BLaER1 treated with 17β-estradiol and CSF1 and Interleukin-3, amounts not matched to agents 10 nM and 100 nM (cell line): Measurements from ENCODE around the gene IPPK.

ENCODE experiments used
- H3K27ac ChIP-seq, 11 experiments: shearing (Covaris generic); formaldehyde crosslinking; 2 replicates each; pipeline ENCODE4 v1.8.1; 2022
- H3K27me3 ChIP-seq, 11 experiments: shearing (Covaris generic); formaldehyde crosslinking; 2 replicates each; pipeline ENCODE4 v1.8.1; 2022
- H3K36me3 ChIP-seq, 11 experiments: shearing (Covaris generic); formaldehyde crosslinking; 2 replicates each; pipeline ENCODE4 v1.8.1; 2022
- H3K4me1 ChIP-seq, 10 experiments: shearing (Covaris generic); formaldehyde crosslinking; 2 replicates each; pipeline ENCODE4 v1.8.1; 2022
- H3K4me2 ChIP-seq, 11 experiments: shearing (Covaris generic); formaldehyde crosslinking; 2 replicates each; pipeline ENCODE4 v1.8.1; 2022
- H3K4me3 ChIP-seq, 10 experiments: shearing (Covaris generic); formaldehyde crosslinking; 2 replicates each; pipeline ENCODE4 v1.8.1; 2022
- H3K9ac ChIP-seq, 11 experiments: shearing (Covaris generic); formaldehyde crosslinking; 2 replicates each; pipeline ENCODE4 v1.8.1; 2022
- H3K9me3 ChIP-seq, 11 experiments: shearing (Covaris generic); formaldehyde crosslinking; replicated peaks in 1 of 11; 2 replicates each; pipeline ENCODE4 v1.8.1; 2022
- H4K20me1 ChIP-seq, 11 experiments: shearing (Covaris generic); formaldehyde crosslinking; 2 replicates each; pipeline ENCODE4 v1.8.1; 2022
- Cebpa-rat ChIP-seq, 11 experiments: shearing (Covaris generic); IDR thresholded peaks; 2 replicates each; pipeline ENCODE4 v1.8.1; 2022

Gene IPPK

GRCh38 chr9:92657296-92658094, 12.4 kb downstream of the IPPK start:
- Histone ChIP-seq H4K20me1 (peaks cover 32 to 99% (median 58%) of the 10 kb centered on the region in 11 experiments; a peak in 20 of 22 replicates), H3K27me3 (no peaks in the 10 kb centered on the region), H3K36me3 (peaks cover 42 to 92% (median 75%) of the 10 kb centered on the region in 11 experiments), H3K9ac (no peak overlapping the region), H3K4me2 (peak overlapping the region in 4 of 11 experiments; percentile 8 to 12 (median 11); a peak in 3 of 22 replicates), H3K27ac (peak overlapping the region in 2 of 11 experiments; percentile 7 to 24; a peak in 1 of 22 replicates), H3K4me3 (no peak overlapping the region), H3K4me1 (peaks cover 27 to 78% (median 60%) of the 10 kb centered on the region in 10 experiments), H3K9me3 (no peaks in the 10 kb centered on the region)
- no peak for TF ChIP-seq Cebpa-rat (IDR thresholded peaks at IDR 0.05)

GRCh38 chr9:92656537-92656925, 13.4 kb downstream of the IPPK start:
- Histone ChIP-seq H3K9ac (peak overlapping the region in 2 of 11 experiments; percentile 29 to 37; a peak in 1 of 22 replicates), H3K4me3 (no peak overlapping the region), H3K27ac (peak overlapping the region in 4 of 11 experiments; percentile 21 to 82 (median 60); a peak in 4 of 22 replicates), H3K4me1 (peaks cover 25 to 74% (median 55%) of the 10 kb centered on the region in 10 experiments), H3K4me2 (peak overlapping the region in 1 of 11 experiments; percentile 87; a peak in 2 of 22 replicates), H4K20me1 (peaks cover 26 to 90% (median 48%) of the 10 kb centered on the region in 11 experiments; a peak in 20 of 22 replicates), H3K27me3 (no peaks in the 10 kb centered on the region), H3K9me3 (no peaks in the 10 kb centered on the region), H3K36me3 (peaks cover 43 to 90% (median 77%) of the 10 kb centered on the region in 11 experiments)
- TF ChIP-seq Cebpa-rat (IDR thresholded peaks at IDR 0.05): no peak

- Histone ChIP-seq H3K27me3 (no peaks in the 10 kb centered on the region), H3K4me3 (no peak overlapping the region), H3K9ac (peak overlapping the region in 3 of 11 experiments; percentile 26 to 50 (median 38); a peak in 3 of 22 replicates), H3K36me3 (peaks cover 48 to 94% (median 82%) of the 10 kb centered on the region in 11 experiments), H3K4me2 (peak overlapping the region; percentile 15 to 90 (median 79); a peak in 17 of 22 replicates), H3K4me1 (peaks cover 22 to 74% (median 50%) of the 10 kb centered on the region in 10 experiments), H3K27ac (peak overlapping the region in 9 of 11 experiments; percentile 10 to 86 (median 67); a peak in 9 of 22 replicates), H3K9me3 (no peaks in the 10 kb centered on the region), H4K20me1 (peaks cover 21 to 85% (median 43%) of the 10 kb centered on the region in 11 experiments; a peak in 20 of 22 replicates)
- TF ChIP-seq Cebpa-rat (IDR thresholded peaks at IDR 0.05): no peak
Measured at GRCh38 chr9:92655896-92656536, 13.9 kb downstream of the IPPK start.

GRCh38 chr9:92655366-92655765, 14.6 kb downstream of the IPPK start:
- no peaks in the 10 kb centered on the region for H3K9me3 ChIP-seq
- peaks cover 55 to 98% (median 88%) of the 10 kb centered on the region in 11 experiments for H3K36me3 ChIP-seq
- peaks cover 22 to 78% (median 48%) of the 10 kb centered on the region in 10 experiments for H3K4me1 ChIP-seq
- H3K27me3 ChIP-seq: no peaks in the 10 kb centered on the region
- H3K9ac ChIP-seq: peak overlapping the region in 9 of 11 experiments; percentile 23 to 66 (median 38); a peak in 13 of 22 replicates
- TF ChIP-seq Cebpa-rat (IDR thresholded peaks at IDR 0.05): no peak
- peaks cover 15 to 84% (median 36%) of the 10 kb centered on the region in 11 experiments; a peak in 18 of 22 replicates for H4K20me1 ChIP-seq
- peak overlapping the region in 9 of 11 experiments; percentile 10 to 86 (median 67); a peak in 15 of 22 replicates for H3K27ac ChIP-seq
- no peak overlapping the region for H3K4me3 ChIP-seq
- H3K4me2 ChIP-seq: peak overlapping the region; percentile 15 to 90 (median 79)

GRCh38 chr9:92654481-92655301, 15.2 kb downstream of the IPPK start:
- H3K9ac ChIP-seq: peak overlapping the region in 10 of 11 experiments; percentile 11 to 66 (median 44); a peak in 15 of 22 replicates

GRCh38 chr9:92652461-92652860, 17.5 kb downstream of the IPPK start:
- peaks cover 22 to 81% (median 55%) of the 10 kb centered on the region in 10 experiments for H3K4me1 ChIP-seq
- H3K4me2 ChIP-seq: peak overlapping the region in 2 of 11 experiments; percentile 89 to 90; a peak in 2 of 22 replicates
- no peak overlapping the region for H3K4me3 ChIP-seq
- peak overlapping the region in 1 of 11 experiments; percentile 12; a peak in 2 of 22 replicates for H3K9ac ChIP-seq
- H3K27ac ChIP-seq: peak overlapping the region in 5 of 11 experiments; percentile 64 to 86 (median 81); a peak in 7 of 22 replicates
- 0 out of 22 replicates have a peak, but pooled peaks cover 0 to 4% (median 0%) of the 10 kb centered on the region in 11 experiments for H3K9me3 ChIP-seq
- H4K20me1 ChIP-seq: peaks cover 3 to 73% (median 19%) of the 10 kb centered on the region in 11 experiments; a peak in 13 of 22 replicates
- H3K27me3 ChIP-seq: no peaks in the 10 kb centered on the region
- TF ChIP-seq Cebpa-rat (IDR thresholded peaks at IDR 0.05): no peak
- H3K36me3 ChIP-seq: peaks cover 69 to 100% (median 96%) of the 10 kb centered on the region in 11 experiments

More at GRCh38 chr9:92654481-92655301, 15.2 kb downstream of the IPPK start:
- no peak for TF ChIP-seq Cebpa-rat (IDR thresholded peaks at IDR 0.05)
- H3K4me1 ChIP-seq: peaks cover 22 to 78% (median 48%) of the 10 kb centered on the region in 10 experiments
- peak overlapping the region in 9 of 11 experiments; percentile 10 to 86 (median 67); a peak in 18 of 22 replicates for H3K27ac ChIP-seq
- H4K20me1 ChIP-seq: peaks cover 8 to 77% (median 30%) of the 10 kb centered on the region in 11 experiments; a peak in 18 of 22 replicates
- no peaks in the 10 kb centered on the region for H3K9me3 ChIP-seq
- no peaks in the 10 kb centered on the region for H3K27me3 ChIP-seq
- H3K36me3 ChIP-seq: peaks cover 61 to 99% (median 91%) of the 10 kb centered on the region in 11 experiments
- H3K4me3 ChIP-seq: peak overlapping the region in 2 of 10 experiments; percentile 13 to 34; a peak in 3 of 20 replicates
- H3K4me2 ChIP-seq: peak overlapping the region; percentile 15 to 90 (median 79)

- no peak for TF ChIP-seq Cebpa-rat (IDR thresholded peaks at IDR 0.05)
- H3K4me3 ChIP-seq: no peak overlapping the region
- no peaks in the 10 kb centered on the region for H3K27me3 ChIP-seq
- peaks cover 71 to 100% (median 95%) of the 10 kb centered on the region in 11 experiments for H3K36me3 ChIP-seq
- peak overlapping the region in 2 of 11 experiments; percentile 7; a peak in 3 of 22 replicates for H3K4me2 ChIP-seq
- H3K9ac ChIP-seq: no peak overlapping the region
- peaks cover 17 to 67% (median 49%) of the 10 kb centered on the region in 10 experiments for H3K4me1 ChIP-seq
- H3K27ac ChIP-seq: peak overlapping the region in 2 of 11 experiments; percentile 3 to 23; a peak in 3 of 22 replicates
- peaks cover 0 to 59% (median 17%) of the 10 kb centered on the region in 11 experiments; a peak in 13 of 22 replicates for H4K20me1 ChIP-seq
- peaks cover 0 to 13% (median 3%) of the 10 kb centered on the region in 11 experiments; a peak in 14 of 22 replicates for H3K9me3 ChIP-seq
Measured at GRCh38 chr9:92650839-92651621, 18.9 kb downstream of the IPPK start.
